ENCODE data around the gene GGA3. TPM values are rescaled to one million over a fixed set of nuclear protein-coding genes. Genes with fewer than 3 reads are reported as not detected.

The GGA3 gene
- total and polyA plus RNA-seq, 2 experiments from 2014 or later = 22.5 to 54.3 TPM

GRCh38 chr17:75270966-75271232, 9.5 kb upstream of the GGA3 start, which contains the start of gene MIF4GD (continued):
- TF ChIP-seq, protein P1, sequence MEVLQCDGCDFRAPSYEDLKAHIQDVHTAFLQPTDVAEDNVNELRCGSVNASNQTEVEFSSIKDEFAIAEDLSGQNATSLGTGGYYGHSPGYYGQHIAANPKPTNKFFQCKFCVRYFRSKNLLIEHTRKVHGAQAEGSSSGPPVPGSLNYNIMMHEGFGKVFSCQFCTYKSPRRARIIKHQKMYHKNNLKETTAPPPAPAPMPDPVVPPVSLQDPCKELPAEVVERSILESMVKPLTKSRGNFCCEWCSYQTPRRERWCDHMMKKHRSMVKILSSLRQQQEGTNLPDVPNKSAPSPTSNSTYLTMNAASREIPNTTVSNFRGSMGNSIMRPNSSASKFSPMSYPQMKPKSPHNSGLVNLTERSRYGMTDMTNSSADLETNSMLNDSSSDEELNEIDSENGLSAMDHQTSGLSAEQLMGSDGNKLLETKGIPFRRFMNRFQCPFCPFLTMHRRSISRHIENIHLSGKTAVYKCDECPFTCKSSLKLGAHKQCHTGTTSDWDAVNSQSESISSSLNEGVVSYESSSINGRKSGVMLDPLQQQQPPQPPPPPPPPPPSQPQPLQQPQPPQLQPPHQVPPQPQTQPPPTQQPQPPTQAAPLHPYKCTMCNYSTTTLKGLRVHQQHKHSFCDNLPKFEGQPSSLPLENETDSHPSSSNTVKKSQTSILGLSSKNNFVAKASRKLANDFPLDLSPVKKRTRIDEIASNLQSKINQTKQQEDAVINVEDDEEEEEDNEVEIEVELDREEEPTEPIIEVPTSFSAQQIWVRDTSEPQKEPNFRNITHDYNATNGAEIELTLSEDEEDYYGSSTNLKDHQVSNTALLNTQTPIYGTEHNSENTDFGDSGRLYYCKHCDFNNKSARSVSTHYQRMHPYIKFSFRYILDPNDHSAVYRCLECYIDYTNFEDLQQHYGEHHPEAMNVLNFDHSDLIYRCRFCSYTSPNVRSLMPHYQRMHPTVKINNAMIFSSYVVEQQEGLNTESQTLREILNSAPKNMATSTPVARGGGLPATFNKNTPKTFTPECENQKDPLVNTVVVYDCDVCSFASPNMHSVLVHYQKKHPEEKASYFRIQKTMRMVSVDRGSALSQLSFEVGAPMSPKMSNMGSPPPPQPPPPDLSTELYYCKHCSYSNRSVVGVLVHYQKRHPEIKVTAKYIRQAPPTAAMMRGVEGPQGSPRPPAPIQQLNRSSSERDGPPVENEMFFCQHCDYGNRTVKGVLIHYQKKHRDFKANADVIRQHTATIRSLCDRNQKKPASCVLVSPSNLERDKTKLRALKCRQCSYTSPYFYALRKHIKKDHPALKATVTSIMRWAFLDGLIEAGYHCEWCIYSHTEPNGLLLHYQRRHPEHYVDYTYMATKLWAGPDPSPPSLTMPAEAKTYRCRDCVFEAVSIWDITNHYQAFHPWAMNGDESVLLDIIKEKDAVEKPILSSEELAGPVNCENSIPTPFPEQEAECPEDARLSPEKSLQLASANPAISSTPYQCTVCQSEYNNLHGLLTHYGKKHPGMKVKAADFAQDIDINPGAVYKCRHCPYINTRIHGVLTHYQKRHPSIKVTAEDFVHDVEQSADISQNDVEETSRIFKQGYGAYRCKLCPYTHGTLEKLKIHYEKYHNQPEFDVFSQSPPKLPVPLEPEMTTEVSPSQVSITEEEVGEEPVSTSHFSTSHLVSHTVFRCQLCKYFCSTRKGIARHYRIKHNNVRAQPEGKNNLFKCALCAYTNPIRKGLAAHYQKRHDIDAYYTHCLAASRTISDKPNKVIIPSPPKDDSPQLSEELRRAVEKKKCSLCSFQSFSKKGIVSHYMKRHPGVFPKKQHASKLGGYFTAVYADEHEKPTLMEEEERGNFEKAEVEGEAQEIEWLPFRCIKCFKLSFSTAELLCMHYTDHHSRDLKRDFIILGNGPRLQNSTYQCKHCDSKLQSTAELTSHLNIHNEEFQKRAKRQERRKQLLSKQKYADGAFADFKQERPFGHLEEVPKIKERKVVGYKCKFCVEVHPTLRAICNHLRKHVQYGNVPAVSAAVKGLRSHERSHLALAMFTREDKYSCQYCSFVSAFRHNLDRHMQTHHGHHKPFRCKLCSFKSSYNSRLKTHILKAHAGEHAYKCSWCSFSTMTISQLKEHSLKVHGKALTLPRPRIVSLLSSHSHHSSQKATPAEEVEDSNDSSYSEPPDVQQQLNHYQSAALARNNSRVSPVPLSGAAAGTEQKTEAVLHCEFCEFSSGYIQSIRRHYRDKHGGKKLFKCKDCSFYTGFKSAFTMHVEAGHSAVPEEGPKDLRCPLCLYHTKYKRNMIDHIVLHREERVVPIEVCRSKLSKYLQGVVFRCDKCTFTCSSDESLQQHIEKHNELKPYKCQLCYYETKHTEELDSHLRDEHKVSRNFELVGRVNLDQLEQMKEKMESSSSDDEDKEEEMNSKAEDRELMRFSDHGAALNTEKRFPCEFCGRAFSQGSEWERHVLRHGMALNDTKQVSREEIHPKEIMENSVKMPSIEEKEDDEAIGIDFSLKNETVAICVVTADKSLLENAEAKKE (CRISPR knock-in tag; IDR thresholded peaks at IDR 0.05) = no peak
- no peak for TF ChIP-seq CREB1 (CRISPR knock-in tag; IDR thresholded peaks at IDR 0.05; ENCODE audit: low read depth)
- peak; percentile 44; the same call in 1 of the 2 replicates for TF ChIP-seq POLR2AphosphoS5 (IDR thresholded peaks at IDR 0.05; ENCODE audit: low read depth)
- TF ChIP-seq NANOG (IDR thresholded peaks at IDR 0.05; ENCODE audit: borderline replicate concordance) = no peak
- TF ChIP-seq ZNF331 (CRISPR knock-in tag; IDR thresholded peaks at IDR 0.05; ENCODE audit: low read depth) = no peak

- peak overlapping the region; percentile 94 for H2AFZ ChIP-seq
- peaks cover 10% of the 10 kb centered on the region for H3K4me1 ChIP-seq (ENCODE audit: insufficient read depth)
- H4K20me1 ChIP-seq (replicated peaks; ENCODE audit: insufficient read depth) = no peaks in the 10 kb centered on the region; the same call in 1 of the 2 replicates
- H3K9me2 ChIP-seq (ENCODE audit: insufficient read depth) = no peaks in the 10 kb centered on the region
- peak; percentile 48 for ATAC-seq
- peak overlapping the region; percentile 66 for H3K27ac ChIP-seq (ENCODE audit: low read depth)
- H3K4me2 ChIP-seq = peak overlapping the region; percentile 99
- DNase-seq (ENCODE audit: low spot score) = peak; percentile 80
- H3K27ac Mint-ChIP-seq = no peak overlapping the region
- no peaks in the 10 kb centered on the region for H3K27me3 ChIP-seq (ENCODE audit: insufficient read depth)
- no peaks in the 10 kb centered on the region for H3K9me3 Mint-ChIP-seq
- TF ChIP-seq CTCF (conservative IDR thresholded peaks at IDR 0.05; ENCODE audit: low read depth in 2 of 2) (peak in 1 of 2 experiments; percentile 49; a peak in 2 of 4 replicates), STAT1 (IDR thresholded peaks at IDR 0.05; ENCODE audit: unreplicated experiment) (no peak)
- peaks cover 21% of the 10 kb centered on the region for H3K4me1 Mint-ChIP-seq
- no peaks in the 10 kb centered on the region for H3K79me2 ChIP-seq (replicated peaks; ENCODE audit: insufficient read depth)
- peaks cover 8% of the 10 kb centered on the region; the same call in 1 of the 2 replicates for H3K36me3 ChIP-seq (ENCODE audit: insufficient read depth)
- peaks cover 17% of the 10 kb centered on the region for H3K27me3 Mint-ChIP-seq (ENCODE audit: insufficient read depth, low read depth, poor library complexity)
- H3K4me3 ChIP-seq = peak overlapping the region; percentile 99
- H3F3A ChIP-seq (replicated peaks; ENCODE audit: low read depth) = peaks cover 47% of the 10 kb centered on the region
- peaks cover 31% of the 10 kb centered on the region for H3K36me3 Mint-ChIP-seq (ENCODE audit: low read depth)
- peak overlapping the region; percentile 81 for H3K4me3 Mint-ChIP-seq
Measured at GRCh38 chr17:75270218-75270965, 9.0 kb upstream of the GGA3 start.

Data from GM23338 (cell line).